Measurements from ENCODE around the gene PKN1. TPM values are rescaled to one million over a fixed set of nuclear protein-coding genes. Genes with fewer than 3 reads are reported as not detected.

PKN1 gene
- total and polyA plus RNA-seq, 2 of the 4 experiments (the other 2 are of a cell fraction) = 39.1 to 41.4 TPM

GRCh38 chr19:14414926-14415690, 18.0 kb upstream of the PKN1 start:
- ATAC-seq (ENCODE audit: low read depth) = no peak
- Histone ChIP-seq H2BK120ac (ENCODE audit: low read depth, low read length) (no peak overlapping the region), H3K36me3 (ENCODE audit: control insufficient read depth, insufficient read depth, low read length) (peaks cover 28% of the 10 kb centered on the region), H3K9me3 (ENCODE audit: control insufficient read depth, insufficient read depth, low read length) (no peaks in the 10 kb centered on the region), H3K27me3 (ENCODE audit: control insufficient read depth, insufficient read depth, low read length) (no peaks in the 10 kb centered on the region), H3K9me1 (ENCODE audit: insufficient read depth, low read length) (peaks cover 9% of the 10 kb centered on the region; the same call in 1 of the 2 replicates), H4K8ac (ENCODE audit: low read depth in 2 of 2, low read length in 2 of 2) (no peak overlapping the region), H2BK15ac (ENCODE audit: low read depth, low read length) (no peak overlapping the region), H2AK9ac (replicated peaks; ENCODE audit: low read depth, low read length, poor library complexity) (no peak overlapping the region), H2BK5ac (ENCODE audit: low read depth, low read length, poor library complexity, severe bottlenecking) (no peak overlapping the region), H3K4me1 (ENCODE audit: control insufficient read depth, insufficient read depth, low read length) (peaks cover 11% of the 10 kb centered on the region; the same call in 1 of the 2 replicates), H3K23ac (ENCODE audit: low read depth, low read length) (no peak overlapping the region), H2AFZ (replicated peaks; ENCODE audit: low read length, poor library complexity) (no peak overlapping the region), H3K56ac (ENCODE audit: extremely low read depth, insufficient read depth, low read length) (no peak overlapping the region), H2BK20ac (ENCODE audit: low read depth, low read length) (no peak overlapping the region), H3K4me3 (ENCODE audit: insufficient read depth, low read depth, low read length) (no peak overlapping the region), H3K9ac (ENCODE audit: low read depth, low read length) (no peak overlapping the region), H4K91ac (ENCODE audit: insufficient read depth, low read depth, low read length) (no peak overlapping the region), H4K5ac (ENCODE audit: low read depth, low read length) (no peak overlapping the region), H3K18ac (ENCODE audit: low read depth, low read length) (no peak overlapping the region), H3K79me1 (ENCODE audit: low read depth in 1 of 2, low read length in 2 of 2) (peaks cover 0 to 47% of the 10 kb centered on the region in 2 experiments; a peak in 3 of 4 replicates), H4K20me1 (ENCODE audit: insufficient read depth, low read length) (peaks cover 76% of the 10 kb centered on the region), H3K4me2 (ENCODE audit: low read depth, low read length) (no peak overlapping the region), H3K14ac (replicated peaks; ENCODE audit: low read depth, low read length) (no peak overlapping the region), H2AK5ac (ENCODE audit: low read depth, low read length) (no peak overlapping the region), H3K4ac (ENCODE audit: low read depth, low read length) (no peak overlapping the region), H3K27ac (ENCODE audit: insufficient read depth, low read length) (no peak overlapping the region)
- CTCF ChIA-PET = no interaction called here
- in situ Hi-C loops (cut with MboI; ENCODE audit: low sequenced_read_pairs) (no loop called here), dilution Hi-C loops (cut with HindIII; ENCODE audit: low sequenced_read_pairs, unreplicated experiment) (no loop called here), intact Hi-C loops (cut with micrococcal nuclease) (no loop called here)
- WGBS, 2 experiments (ENCODE audit: extremely low coverage in 2 of 2, insufficient read length in 1 of 2) = 100% methylated on average over 4 of the region's 8 CpGs; no CpG with 5 or more reads in 1 of the 2 experiments
- no TSS peak for BruUV-seq (replicated peaks)
- POLR2A ChIA-PET (ENCODE audit: unreplicated experiment) = interaction anchor here (0.6 kb wide), 1 partner anchor 126 kb away, joined by 5 read pairs; no protein-coding TSS in a partner anchor
- DNase-seq = no peak
- no peak for TF ChIP-seq CTCF (conservative IDR thresholded peaks at IDR 0.05; ENCODE audit: low read depth, low read length)
- TF ChIP-seq ELK1 (IDR thresholded peaks at IDR 0.05; ENCODE audit: borderline replicate concordance, low read depth, low read length) = no peak
- TF ChIP-seq USF2 (IDR thresholded peaks at IDR 0.05; ENCODE audit: low read depth, low read length) = no peak
- no peak for TF ChIP-seq SMC3 (IDR thresholded peaks at IDR 0.05; ENCODE audit: low read depth, low read length)
- no peak for TF ChIP-seq RCOR1 (IDR thresholded peaks at IDR 0.05; ENCODE audit: insufficient replicate concordance, low read length)
- TF ChIP-seq BHLHE40 (IDR thresholded peaks at IDR 0.05; ENCODE audit: low read depth, low read length) = no peak
- no peak for TF ChIP-seq POLR2A (IDR thresholded peaks at IDR 0.05; ENCODE audit: low read depth, low read length)
- TF ChIP-seq MXI1 (IDR thresholded peaks at IDR 0.05; ENCODE audit: borderline replicate concordance, low read depth, low read length) = no peak
- TF ChIP-seq RAD21 (IDR thresholded peaks at IDR 0.05; ENCODE audit: low read length) = no peak
- no peak for TF ChIP-seq MAZ (IDR thresholded peaks at IDR 0.05; ENCODE audit: borderline replicate concordance, low read depth, low read length)
- TF ChIP-seq MAFK (IDR thresholded peaks at IDR 0.05; ENCODE audit: low read depth, low read length) = no peak
- no peak for TF ChIP-seq FOS (IDR thresholded peaks at IDR 0.05; ENCODE audit: low read depth, low read length)
- no peak for TF ChIP-seq CHD1 (IDR thresholded peaks at IDR 0.05; ENCODE audit: low read depth, low read length)
- TF ChIP-seq CEBPB (IDR thresholded peaks at IDR 0.05; ENCODE audit: low read depth, low read length) = no peak
- no peak for TF ChIP-seq RFX5 (IDR thresholded peaks at IDR 0.05; ENCODE audit: low read depth, low read length)

All from IMR-90 (cell line).